Adrenal gland (tissue), 12 donors: ENCODE results near the gene EIF3F. TPM values are rescaled to one million over a fixed set of nuclear protein-coding genes. Genes with fewer than 3 reads are reported as not detected.

Experiments
- DNase-seq, 7 donors: peaks; one replicate each; pipeline ENCODE4 v3.0.0-alpha.2; 2019 to 2020
- H3K27ac ChIP-seq, 5 donors: fragments of 200-600 bp; sonication (generic) in 4 of 5; 1 replicate in 3 of 5; 2 replicates in 2 of 5; pipeline versions ENCODE4 v1.5.1 to v1.8.0; 2016 to 2020; ENCODE audit warnings: mild to moderate bottlenecking in 1 of 5
- H3K27me3 ChIP-seq: fragments of 200-600 bp; 2 replicates; pipeline ENCODE4 v1.8.0; 2021
- H3K36me3 ChIP-seq, 2 donors: fragments of 200-600 bp; replicated peaks in 1 of 2; 1 replicate in 1 of 2; 2 replicates in 1 of 2; pipeline versions ENCODE4 v1.5.1 to v1.8.0; 2018 to 2022
- H3K4me1 ChIP-seq, 2 donors: fragments of 200-600 bp; replicated peaks in 1 of 2; 1 replicate in 1 of 2; 2 replicates in 1 of 2; pipeline versions ENCODE4 v1.5.1 to v1.8.0; 2018 to 2021
- H3K4me3 ChIP-seq, 4 donors: fragments of 200-600 bp; sonication (generic) in 3 of 4; one replicate each; pipeline ENCODE4 v1.5.1; 2016 to 2018
- H3K9me3 ChIP-seq, 3 donors: fragments of 200-600 bp; sonication (generic) in 1 of 3; replicated peaks in 1 of 3; 1 replicate in 2 of 3; 2 replicates in 1 of 3; pipeline versions ENCODE4 v1.5.1 to v1.8.0; 2016 to 2021
- POLR2A ChIP-seq, 2 donors: fragments of 450-650 bp; IDR thresholded peaks; one replicate each; pipeline ENCODE4 v1.6.1; 2017; ENCODE audit warnings: antibody characterized with exemption in 2 of 2, mild to moderate bottlenecking in 2 of 2, moderate library complexity in 1 of 2
- WGBS, 4 donors: extraction: QIAGEN DNeasy Blood & Tissue Kit in 2 of 4; methylation state at CpG; one replicate each; pipeline versions ENCODE4 v1.1.5 to v1.1.7; 2013 to 2017; 5-methylcytosine and 5-hydroxymethylcytosine counted together
- intact Hi-C, 2 donors: fragments of 100-400 bp; cut with DNase I; formaldehyde crosslinking; loops; one replicate each; pipeline versions ENCODE4 v1.14.1 to v1.15.0; 2022 to 2023
- polyA plus RNA-seq, 3 donors: library from polyadenylated mRNA; stranded (reverse); fragments of 200-250 nt in 2 of 3; fragments of 350-450 nt in 1 of 3; fragmentation: Illumina TruSeq in 1 of 3; extraction: RNeasy Lipid Tissue Mini Kit (QIAGEN cat#74804) in 1 of 3; gene quantifications; one replicate each; pipeline ENCODE4 v1.2.3, GENCODE V29; 2013 to 2014
- total RNA-seq, 9 donors: library from RNA; depleted of rRNA in 4 of 9; stranded (reverse); fragments of >200 nt in 4 of 9; fragments of 120-200 nt in 1 of 9; fragmentation: NEBNext Ultra II Directional in 1 of 9; extraction: Animal tissue kit (Norgen Biotek cat#: 25700) in 1 of 9; gene quantifications; one replicate each; pipeline versions ENCODE4 v1.1.0 to v1.2.4, GENCODE V29; 2013 to 2023
- TF ChIP-seq, protein P1 (sequence below), 6 experiments: fragments of 450-650 bp in 4 of 6; fragments of 200-600 bp in 2 of 6; sonication (generic) in 1 of 6; IDR thresholded peaks; 1 replicate in 5 of 6; 2 replicates in 1 of 6; pipeline versions ENCODE4 v1.5.1 to v1.8.0; 2016 to 2021; ENCODE audit warnings: antibody characterized with exemption in 6 of 6, mild to moderate bottlenecking in 2 of 6, moderate library complexity in 1 of 6
- donor health status: healthy with polysubstance abuse.
- donor health status: Bipolar disorder and iron deficiency.
- donor health status: DM: yes; HTN: yes; CAD: no.
- donor health status: DM: no; HTN: no; CAD: no.
- donor health status: DM: no; HTN: no; CAD: no.
- donor health status: DM: yes; HTN: yes; CAD: no.

EIF3F gene
- total and polyA plus RNA-seq, 12 donors: 105 to 366 (median 173) TPM

DNA sequence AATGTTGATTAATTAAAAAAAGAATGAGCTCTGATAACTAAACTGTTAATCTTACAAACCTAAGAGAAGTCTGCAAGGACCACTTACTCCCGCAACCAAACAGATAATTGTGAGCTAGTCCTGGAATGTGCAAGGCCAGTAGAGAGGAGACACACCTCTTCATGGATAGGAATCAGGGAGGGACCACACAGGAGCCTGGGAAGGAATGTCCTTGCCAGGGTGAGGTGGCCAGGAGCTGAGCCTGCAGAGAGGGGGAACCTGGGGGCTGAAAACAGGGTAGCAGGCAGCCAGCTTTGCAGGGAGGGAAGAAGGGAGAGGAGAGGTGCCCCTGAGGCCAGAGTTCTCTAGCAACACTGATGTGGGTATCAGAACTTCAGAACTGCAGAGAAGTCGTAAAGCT is 12.5 kb upstream of the EIF3F start:
- no peak overlapping the region for H3K27ac ChIP-seq
- no peaks in the 10 kb centered on the region for H3K9me3 ChIP-seq
- WGBS, 4 donors: 64 to 82% (median 74%) methylated on average over 2 of the region's 2 CpGs
- no peak for TF ChIP-seq POLR2A (IDR thresholded peaks at IDR 0.05)
- TF ChIP-seq, protein P1, sequence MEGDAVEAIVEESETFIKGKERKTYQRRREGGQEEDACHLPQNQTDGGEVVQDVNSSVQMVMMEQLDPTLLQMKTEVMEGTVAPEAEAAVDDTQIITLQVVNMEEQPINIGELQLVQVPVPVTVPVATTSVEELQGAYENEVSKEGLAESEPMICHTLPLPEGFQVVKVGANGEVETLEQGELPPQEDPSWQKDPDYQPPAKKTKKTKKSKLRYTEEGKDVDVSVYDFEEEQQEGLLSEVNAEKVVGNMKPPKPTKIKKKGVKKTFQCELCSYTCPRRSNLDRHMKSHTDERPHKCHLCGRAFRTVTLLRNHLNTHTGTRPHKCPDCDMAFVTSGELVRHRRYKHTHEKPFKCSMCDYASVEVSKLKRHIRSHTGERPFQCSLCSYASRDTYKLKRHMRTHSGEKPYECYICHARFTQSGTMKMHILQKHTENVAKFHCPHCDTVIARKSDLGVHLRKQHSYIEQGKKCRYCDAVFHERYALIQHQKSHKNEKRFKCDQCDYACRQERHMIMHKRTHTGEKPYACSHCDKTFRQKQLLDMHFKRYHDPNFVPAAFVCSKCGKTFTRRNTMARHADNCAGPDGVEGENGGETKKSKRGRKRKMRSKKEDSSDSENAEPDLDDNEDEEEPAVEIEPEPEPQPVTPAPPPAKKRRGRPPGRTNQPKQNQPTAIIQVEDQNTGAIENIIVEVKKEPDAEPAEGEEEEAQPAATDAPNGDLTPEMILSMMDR (IDR thresholded peaks at IDR 0.05): no peak
- no peak for DNase-seq
- no peaks in the 10 kb centered on the region for H3K27me3 ChIP-seq
- no peaks in the 10 kb centered on the region for H3K36me3 ChIP-seq
- no peak overlapping the region for H3K4me3 ChIP-seq
- no peaks in the 10 kb centered on the region for H3K4me1 ChIP-seq
- intact Hi-C loops: no loop called here

DNA sequence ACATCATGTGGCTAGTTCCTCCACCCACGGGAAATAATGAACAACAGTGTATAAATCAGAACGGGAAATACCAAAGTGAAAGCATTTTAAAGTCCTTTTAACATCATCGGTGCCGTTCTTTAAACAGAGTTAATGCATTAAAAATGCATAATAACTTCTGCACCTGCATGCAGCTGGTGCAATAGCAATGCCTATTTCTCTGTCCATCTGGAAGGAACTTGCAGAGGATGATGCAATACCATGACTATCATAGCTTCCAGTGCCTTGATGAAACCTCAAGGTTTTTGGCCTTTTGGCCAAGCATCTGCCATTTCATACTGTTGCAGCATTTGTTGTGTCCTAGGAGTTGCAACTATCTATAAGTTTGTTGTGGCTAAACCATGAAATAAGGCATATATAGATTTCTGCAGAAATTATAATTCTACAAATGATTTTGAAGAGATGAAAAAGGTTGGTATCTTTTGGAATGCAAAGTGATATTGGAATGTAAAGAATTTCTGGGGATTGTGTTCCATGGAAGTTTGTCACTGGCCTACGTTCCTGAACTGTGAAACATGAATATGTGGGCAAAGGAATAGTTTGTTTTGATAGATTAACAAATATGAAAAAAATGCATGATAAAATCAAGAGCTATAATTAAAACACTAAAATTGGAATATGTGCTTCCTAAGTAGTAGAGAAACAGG is 9.8 kb upstream of the EIF3F start:
- WGBS, 4 donors: 53 to 73% (median 58%) methylated on average over 5 of the region's 5 CpGs

DNA sequence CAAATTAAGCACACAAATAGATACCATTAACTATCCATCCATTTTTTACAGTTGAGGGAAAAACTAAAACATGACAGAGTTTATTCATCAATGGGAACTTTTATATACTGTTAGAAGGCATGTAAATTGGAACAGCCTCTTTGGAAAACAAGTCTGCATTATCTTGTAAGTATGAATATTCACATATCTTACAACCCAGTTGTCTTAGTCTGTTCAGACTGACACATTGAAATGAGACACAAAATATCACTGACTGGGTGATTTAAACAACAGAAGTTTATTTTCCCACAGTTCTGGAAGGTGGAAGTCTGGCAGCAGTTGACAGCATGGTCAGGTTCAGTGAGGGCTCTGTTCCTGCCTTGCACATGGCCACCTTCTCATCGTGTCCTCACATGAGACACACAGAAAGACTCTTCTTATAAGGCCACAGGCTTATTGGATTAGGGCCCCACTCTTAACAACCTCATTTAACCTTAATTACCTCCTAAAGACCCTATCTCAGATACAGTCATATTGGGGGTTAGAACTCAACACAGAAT is 5.4 kb upstream of the EIF3F start:
- intact Hi-C loops: loop anchor here (5.0 to 10.0 kb wide), 3 partner anchors 89 to 287 kb away; no protein-coding TSS in a partner anchor
- Histone ChIP-seq H3K27ac (no peak overlapping the region), H3K9me3 (no peaks in the 10 kb centered on the region), H3K27me3 (no peaks in the 10 kb centered on the region), H3K4me1 (peaks cover 0 to 3% of the 10 kb centered on the region in 2 donors), H3K4me3 (no peak overlapping the region), H3K36me3 (no peaks in the 10 kb centered on the region)
- DNase-seq: no peak
- TF ChIP-seq, protein P1 (IDR thresholded peaks at IDR 0.05): no peak
- TF ChIP-seq POLR2A (IDR thresholded peaks at IDR 0.05): no peak
- 52 to 62% (median 55%) methylated on average over 1 of the region's 1 CpG for WGBS, 4 donors

More for the DNA sequence above, 9.8 kb upstream of the EIF3F start:
- no peak overlapping the region for H3K27ac ChIP-seq
- no peaks in the 10 kb centered on the region for H3K9me3 ChIP-seq
- H3K27me3 ChIP-seq: no peaks in the 10 kb centered on the region
- TF ChIP-seq, protein P1 (IDR thresholded peaks at IDR 0.05): no peak
- no peak for TF ChIP-seq POLR2A (IDR thresholded peaks at IDR 0.05)
- no peaks in the 10 kb centered on the region for H3K4me1 ChIP-seq
- DNase-seq: no peak
- intact Hi-C loops: no loop called here
- no peaks in the 10 kb centered on the region for H3K36me3 ChIP-seq
- H3K4me3 ChIP-seq: no peak overlapping the region

DNA sequence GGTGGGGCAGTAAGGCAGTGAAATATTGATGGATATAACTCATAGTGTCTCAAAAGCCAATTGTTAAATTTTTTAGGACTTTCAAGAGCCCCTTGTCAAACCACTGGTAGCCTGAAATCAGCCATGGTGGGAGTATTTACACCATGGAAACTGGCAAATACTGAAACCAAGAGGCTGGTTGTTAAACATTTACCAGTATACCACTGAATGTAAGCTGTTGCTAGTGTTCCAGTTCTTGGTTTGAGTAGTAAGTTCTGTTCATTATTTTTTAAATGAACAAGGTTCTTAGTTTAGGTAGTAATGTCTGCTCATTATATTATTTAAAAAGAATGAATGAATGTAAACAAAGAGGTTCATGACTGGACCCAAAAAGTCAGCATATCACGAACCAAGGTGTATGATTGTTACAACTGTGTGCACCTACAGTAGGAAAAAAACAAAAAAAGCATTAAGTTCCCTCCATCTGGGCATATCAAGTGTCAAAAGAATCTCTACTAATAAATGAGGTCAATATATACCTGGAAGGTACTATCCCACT is 4.5 kb upstream of the EIF3F start:
- intact Hi-C loops: loop anchor here (5.0 to 10.0 kb wide), 3 partner anchors 90 to 288 kb away; no protein-coding TSS in a partner anchor
- Histone ChIP-seq H3K36me3 (no peaks in the 10 kb centered on the region), H3K27me3 (no peaks in the 10 kb centered on the region), H3K9me3 (no peaks in the 10 kb centered on the region), H3K4me3 (no peak overlapping the region), H3K27ac (no peak overlapping the region), H3K4me1 (peaks cover 0 to 6% of the 10 kb centered on the region in 2 donors)
- no peak for DNase-seq
- WGBS, 4 donors: 56 to 71% (median 58%) methylated on average over 1 of the region's 1 CpG
- TF ChIP-seq, protein P1 (IDR thresholded peaks at IDR 0.05): no peak
- TF ChIP-seq POLR2A (IDR thresholded peaks at IDR 0.05): no peak
